WERI-Rb-1 (cell line): ENCODE data around the gene CNIH3.

Source experiments
- DNase-seq: peaks from one replicate; pipeline ENCODE4 v3.0.0-alpha.2; 2020
- H3K27ac ChIP-seq: fragments of 250-450 bp; sonication (Bioruptor Pico); 2 replicates; pipeline ENCODE4 v1.5.1; 2020; ENCODE audit warnings: mild to moderate bottlenecking, moderate library complexity
- H3K27me3 ChIP-seq: fragments of 250-450 bp; sonication (Bioruptor Pico); 2 replicates; pipeline ENCODE4 v1.5.1; 2021; ENCODE audit warnings: mild to moderate bottlenecking, low read depth, moderate library complexity; ENCODE audit not compliant: insufficient read depth, severe bottlenecking
- H3K36me3 ChIP-seq: fragments of 250-450 bp; sonication (Bioruptor Pico); 2 replicates; pipeline ENCODE4 v1.5.1; 2020; ENCODE audit warnings: mild to moderate bottlenecking, moderate library complexity
- H3K4me3 ChIP-seq: 2 replicates; pipeline ENCODE4 v1.5.1; 2011; ENCODE audit warnings: low read depth, mild to moderate bottlenecking, control low read depth, low read length
- H3K9me3 ChIP-seq: fragments of 250-450 bp; sonication (Bioruptor Pico); 2 replicates; pipeline ENCODE4 v1.5.1; 2021; ENCODE audit warnings: mild to moderate bottlenecking, moderate library complexity; ENCODE audit not compliant: severe bottlenecking
- TF ChIP-seq, protein P1 (sequence below): IDR thresholded peaks from 2 replicates; pipeline ENCODE4 v1.5.1; 2011; ENCODE audit warnings: low read depth, mild to moderate bottlenecking, control low read depth, inconsistent platforms, low read length

CNIH3 gene

DNA sequence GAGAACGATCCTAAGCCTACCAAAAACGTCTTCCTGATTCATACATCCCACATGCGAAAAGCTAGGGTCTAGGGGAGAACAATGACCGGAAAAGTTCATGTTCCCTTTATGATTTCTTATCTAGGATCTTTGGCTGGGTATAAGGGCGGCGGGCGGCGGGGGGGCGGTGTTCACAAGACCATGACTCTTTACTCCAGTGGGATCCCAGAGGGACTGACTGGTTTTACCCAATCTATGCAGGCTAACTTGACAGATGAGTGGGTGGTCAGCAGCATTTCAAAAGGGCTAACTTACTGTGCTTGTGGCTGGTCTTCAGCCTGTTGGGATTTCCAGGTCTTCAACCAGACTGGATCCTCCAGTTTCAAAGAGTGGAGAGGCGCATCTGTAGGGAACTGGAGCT is 40.3 kb downstream of the CNIH3 start:
- Histone ChIP-seq H3K27me3 (no peaks in the 10 kb centered on the region), H3K36me3 (no peaks in the 10 kb centered on the region), H3K9me3 (no peaks in the 10 kb centered on the region), H3K27ac (no peak overlapping the region), H3K4me3 (no peak overlapping the region)
- no peak for DNase-seq
- TF ChIP-seq, protein P1, sequence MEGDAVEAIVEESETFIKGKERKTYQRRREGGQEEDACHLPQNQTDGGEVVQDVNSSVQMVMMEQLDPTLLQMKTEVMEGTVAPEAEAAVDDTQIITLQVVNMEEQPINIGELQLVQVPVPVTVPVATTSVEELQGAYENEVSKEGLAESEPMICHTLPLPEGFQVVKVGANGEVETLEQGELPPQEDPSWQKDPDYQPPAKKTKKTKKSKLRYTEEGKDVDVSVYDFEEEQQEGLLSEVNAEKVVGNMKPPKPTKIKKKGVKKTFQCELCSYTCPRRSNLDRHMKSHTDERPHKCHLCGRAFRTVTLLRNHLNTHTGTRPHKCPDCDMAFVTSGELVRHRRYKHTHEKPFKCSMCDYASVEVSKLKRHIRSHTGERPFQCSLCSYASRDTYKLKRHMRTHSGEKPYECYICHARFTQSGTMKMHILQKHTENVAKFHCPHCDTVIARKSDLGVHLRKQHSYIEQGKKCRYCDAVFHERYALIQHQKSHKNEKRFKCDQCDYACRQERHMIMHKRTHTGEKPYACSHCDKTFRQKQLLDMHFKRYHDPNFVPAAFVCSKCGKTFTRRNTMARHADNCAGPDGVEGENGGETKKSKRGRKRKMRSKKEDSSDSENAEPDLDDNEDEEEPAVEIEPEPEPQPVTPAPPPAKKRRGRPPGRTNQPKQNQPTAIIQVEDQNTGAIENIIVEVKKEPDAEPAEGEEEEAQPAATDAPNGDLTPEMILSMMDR = no peak

DNA sequence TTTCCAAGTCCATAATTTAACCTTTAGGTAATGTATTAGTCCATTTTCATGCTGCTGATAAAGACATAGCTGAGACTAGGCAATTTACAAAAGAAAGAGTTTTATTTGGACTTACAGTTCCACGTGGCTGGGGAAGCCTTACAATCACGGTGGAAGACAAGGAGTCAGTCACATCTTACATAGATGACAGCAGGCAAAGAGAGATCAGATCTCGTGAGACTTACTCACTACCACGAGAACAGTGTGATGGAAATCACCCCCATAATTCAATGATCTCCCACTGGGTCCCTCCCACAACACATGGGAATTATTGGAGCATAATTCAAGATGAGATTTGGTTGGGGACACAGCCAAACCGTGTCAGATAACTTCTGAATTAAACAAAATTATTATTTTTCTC is 44.0 kb downstream of the CNIH3 start:
- no peak overlapping the region for H3K4me3 ChIP-seq
- TF ChIP-seq, protein P1 = no peak
- DNase-seq = no peak

DNA sequence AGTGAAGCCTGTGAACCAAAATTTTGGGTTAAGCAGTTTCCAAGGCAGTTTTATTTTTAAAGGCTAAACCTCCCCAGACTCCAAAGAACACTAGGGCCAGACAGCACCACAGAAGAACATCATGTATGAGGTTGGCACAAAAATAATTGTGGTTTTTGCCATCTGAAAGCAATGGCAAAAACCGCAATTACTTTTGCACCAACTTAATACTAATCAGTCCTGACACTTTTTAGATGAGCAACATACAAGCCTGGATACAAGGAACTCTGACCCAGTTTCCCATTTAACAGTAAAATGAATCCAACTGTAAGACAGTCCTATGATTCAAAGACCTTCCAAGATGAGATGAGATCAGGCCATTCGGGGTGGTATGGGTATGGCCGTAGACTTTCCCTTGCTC is 46.8 kb downstream of the CNIH3 start:
- Histone ChIP-seq H3K27ac (no peak overlapping the region), H3K4me3 (no peak overlapping the region), H3K36me3 (no peaks in the 10 kb centered on the region), H3K27me3 (no peaks in the 10 kb centered on the region), H3K9me3 (no peaks in the 10 kb centered on the region)
- TF ChIP-seq, protein P1 = no peak
- no peak for DNase-seq

More for the DNA sequence above, 44.0 kb downstream of the CNIH3 start:
- no peaks in the 10 kb centered on the region for H3K27me3 ChIP-seq
- no peaks in the 10 kb centered on the region for H3K9me3 ChIP-seq
- no peak overlapping the region for H3K27ac ChIP-seq
- H3K36me3 ChIP-seq = no peaks in the 10 kb centered on the region

DNA sequence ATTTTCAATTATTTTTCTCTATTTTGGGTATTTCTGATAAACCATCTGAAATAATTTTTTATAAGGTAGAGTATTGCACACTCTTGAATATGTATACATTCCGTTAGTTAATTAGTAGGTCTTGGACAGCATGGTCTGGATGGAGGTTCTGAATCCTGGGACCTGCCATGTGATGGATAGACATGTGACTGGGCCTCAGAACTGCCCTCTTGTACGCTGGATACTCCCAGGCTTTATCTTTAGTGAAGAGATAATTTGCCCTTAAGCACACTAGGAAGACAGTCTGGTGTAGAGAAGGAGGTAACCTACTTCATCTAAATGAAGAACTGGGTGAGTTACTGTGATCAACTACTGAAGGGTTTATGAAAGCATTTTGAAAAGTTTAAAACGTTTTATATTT is 48.9 kb downstream of the CNIH3 start:
- Histone ChIP-seq H3K27ac (no peak overlapping the region), H3K27me3 (no peaks in the 10 kb centered on the region), H3K4me3 (no peak overlapping the region), H3K9me3 (no peaks in the 10 kb centered on the region), H3K36me3 (no peaks in the 10 kb centered on the region)
- TF ChIP-seq, protein P1 = no peak
- DNase-seq = no peak

DNA sequence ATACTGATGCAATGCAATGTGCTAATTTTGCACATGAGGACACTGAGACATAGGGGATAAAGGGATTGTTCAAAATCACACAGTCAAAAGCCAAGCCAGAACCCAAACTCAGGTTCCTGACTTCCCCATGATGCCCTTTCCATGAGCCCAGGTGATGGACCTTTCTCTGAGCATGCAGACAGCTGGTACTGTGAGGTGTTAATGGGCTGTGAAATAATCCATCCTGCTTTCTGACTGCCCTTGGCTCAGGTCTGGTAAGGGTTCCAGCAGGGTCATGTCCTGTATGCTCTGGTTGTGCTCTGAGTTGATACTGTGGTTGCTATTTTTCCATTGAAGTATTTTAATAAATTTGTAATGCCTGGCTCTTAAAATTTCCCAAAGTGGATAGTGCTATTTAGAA is 50.0 kb downstream of the CNIH3 start:
- DNase-seq = no peak
- Histone ChIP-seq H3K36me3 (no peaks in the 10 kb centered on the region), H3K4me3 (no peak overlapping the region), H3K27ac (no peak overlapping the region), H3K27me3 (no peaks in the 10 kb centered on the region), H3K9me3 (no peaks in the 10 kb centered on the region)
- TF ChIP-seq, protein P1 = no peak

DNA sequence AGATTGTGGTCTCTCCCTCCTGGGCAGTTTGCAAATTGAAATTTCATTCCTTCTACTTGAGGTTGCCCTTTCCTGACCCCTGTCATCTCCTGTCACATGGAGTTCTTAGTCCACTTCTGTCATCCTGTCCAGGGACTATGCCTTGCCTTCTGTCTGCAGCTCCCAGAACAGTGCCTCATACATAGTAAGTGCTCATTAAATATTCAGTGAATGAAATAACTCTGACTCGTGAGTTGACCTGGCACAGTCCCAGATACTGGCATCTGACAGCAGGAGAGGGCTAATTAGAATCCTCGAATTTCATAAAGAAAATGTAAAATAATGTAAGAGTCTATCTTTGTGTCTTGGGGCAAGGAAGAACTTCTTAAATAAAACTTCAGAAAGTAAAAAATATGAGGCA is 50.8 kb downstream of the CNIH3 start:
- TF ChIP-seq, protein P1 = no peak
- H3K27me3 ChIP-seq = no peaks in the 10 kb centered on the region
- DNase-seq = no peak
- H3K9me3 ChIP-seq = no peaks in the 10 kb centered on the region
- H3K36me3 ChIP-seq = no peaks in the 10 kb centered on the region
- H3K27ac ChIP-seq = no peak overlapping the region
- no peak overlapping the region for H3K4me3 ChIP-seq
